ENCODE data around the gene CEP128.

Gene CEP128

DNA sequence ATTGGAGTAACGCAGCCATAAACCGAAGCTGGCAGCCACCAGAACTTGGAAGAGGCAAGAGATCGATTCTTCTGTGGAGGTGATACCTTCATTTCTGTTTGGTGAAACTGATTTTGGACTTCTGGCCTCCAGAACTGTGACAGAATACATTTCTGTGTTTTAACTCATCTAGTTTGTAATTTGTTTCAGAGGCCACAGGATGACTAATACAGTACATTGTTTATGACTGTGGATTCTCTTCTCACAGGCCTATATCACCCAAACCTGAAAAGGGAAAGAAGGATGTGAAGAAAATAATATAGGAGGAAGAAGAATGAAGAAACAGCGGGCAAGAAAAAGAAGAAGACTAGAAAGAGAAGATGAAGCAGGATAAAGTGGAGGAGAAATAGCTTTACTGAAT lies 466.5 kb downstream of the CEP128 start:
- DNase-seq (ENCODE audit: low spot score), result peak; percentile 63

DNA sequence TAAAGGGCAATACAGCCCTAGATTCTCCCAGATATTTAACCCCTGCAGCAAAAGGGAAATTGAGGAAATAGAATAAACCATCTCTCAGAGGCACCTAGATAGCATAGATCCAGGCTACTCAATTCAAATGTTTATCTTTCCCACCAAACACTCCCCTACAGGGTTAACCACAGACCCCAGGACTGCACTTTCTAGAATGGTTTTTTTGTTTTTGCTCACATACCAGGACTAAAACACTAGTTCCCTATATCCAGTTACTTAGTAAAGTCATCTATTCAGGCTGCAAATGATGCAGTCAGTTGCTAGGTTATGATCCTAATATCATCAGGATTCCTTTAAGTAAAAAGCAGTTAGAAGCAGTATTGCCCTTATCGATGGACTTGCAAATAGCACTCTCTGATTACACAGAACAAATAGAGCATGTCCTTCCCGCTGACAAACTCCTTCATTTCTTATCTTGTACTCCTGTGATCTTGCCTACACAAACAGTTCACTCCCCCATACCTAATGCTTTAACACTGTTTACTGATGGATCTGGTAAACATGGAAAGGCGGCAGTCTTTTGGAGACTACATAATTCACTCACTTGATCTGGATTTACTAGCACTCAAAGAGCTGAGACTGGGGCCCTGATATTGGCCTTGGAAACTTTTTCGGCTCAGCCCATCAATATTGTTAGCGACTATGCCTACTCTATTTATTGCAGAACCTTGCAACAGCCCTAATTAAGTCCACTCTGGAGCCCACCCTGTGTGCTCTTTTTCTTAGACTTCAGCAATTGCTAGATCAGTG lies 473.0 kb downstream of the CEP128 start:
- no peak for DNase-seq (ENCODE audit: low spot score)

DNA sequence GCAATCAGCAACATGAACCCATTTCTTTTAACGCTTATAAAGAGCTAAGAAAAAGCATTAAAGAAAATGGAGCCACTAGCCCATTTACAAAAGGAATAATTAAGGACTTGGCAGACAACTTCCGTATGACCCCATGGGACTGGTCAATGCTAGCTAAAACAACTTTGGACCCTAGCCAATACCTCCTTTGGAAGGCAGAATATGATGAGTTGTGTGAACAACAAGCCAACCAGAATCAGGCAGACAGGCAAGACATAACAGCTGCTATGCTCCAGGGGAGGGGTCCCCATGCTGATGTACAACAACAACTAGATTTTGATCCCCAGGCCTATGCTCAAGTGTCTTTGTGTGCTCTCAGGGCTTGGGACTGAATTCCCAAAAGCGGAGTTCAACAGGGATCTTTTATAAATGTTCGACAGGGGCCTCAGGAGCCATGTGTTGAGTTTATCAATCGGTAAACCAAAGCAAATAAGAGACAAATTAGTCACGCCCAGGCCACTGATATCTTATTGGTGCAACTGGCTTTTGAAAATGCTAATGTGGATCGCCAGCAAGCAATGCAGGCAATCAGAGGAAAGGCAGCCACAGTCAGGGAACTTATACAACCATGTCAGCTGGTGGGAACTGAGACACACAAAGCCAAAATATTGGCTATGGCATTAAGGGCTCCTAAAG lies 475.9 kb downstream of the CEP128 start:
- DNase-seq (ENCODE audit: low spot score), result no peak

DNA sequence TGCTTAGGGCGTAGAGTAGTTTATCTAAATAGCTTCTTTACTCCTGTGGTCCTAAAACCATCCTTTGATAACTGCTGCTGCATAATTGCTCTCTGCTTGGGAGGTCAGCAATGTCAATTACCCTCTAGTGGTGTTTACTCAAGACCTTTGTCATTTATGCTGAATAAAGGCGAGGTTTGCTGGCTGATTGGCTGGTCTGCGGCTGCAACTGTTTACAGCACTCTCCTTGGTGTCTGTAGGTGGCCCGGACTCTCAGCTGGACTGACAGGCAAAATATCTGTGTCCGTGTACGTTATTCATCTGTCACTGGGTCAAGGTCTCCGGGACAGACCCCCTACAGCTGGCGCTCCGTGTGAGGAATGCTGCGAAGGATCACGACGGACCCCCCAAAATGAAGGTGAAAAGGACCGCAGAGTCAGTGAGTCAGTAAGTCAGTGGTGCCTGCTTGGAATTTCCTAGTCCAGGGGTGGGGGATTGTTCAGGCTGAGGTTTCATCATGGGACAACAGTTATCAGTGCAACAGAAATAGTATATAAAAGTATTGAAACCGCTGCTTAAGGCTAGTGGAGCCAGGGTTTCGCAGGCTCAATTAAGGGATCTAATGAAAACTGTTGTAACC lies 476.9 kb downstream of the CEP128 start:
- no peak for DNase-seq (ENCODE audit: low spot score)

DNA sequence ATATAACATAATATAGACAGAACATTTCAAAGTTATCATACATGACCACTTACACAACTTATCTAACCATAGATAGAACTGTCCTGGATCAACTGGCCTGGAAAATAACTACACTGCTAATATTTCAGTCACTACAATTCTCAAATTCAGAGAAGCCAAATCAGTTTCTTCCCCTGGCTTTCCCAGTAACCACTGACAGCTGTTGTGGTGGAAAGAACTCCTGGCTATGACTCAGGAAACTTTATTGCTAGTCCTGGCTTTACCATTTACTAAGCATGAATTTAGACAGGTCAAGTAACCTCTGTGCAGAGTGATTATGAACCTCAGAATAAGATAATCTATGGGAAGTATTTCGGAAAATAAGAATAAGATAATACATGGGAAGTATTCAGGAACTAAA lies 485.3 kb downstream of the CEP128 start:
- peak; percentile 58 for DNase-seq (ENCODE audit: low spot score)

DNA sequence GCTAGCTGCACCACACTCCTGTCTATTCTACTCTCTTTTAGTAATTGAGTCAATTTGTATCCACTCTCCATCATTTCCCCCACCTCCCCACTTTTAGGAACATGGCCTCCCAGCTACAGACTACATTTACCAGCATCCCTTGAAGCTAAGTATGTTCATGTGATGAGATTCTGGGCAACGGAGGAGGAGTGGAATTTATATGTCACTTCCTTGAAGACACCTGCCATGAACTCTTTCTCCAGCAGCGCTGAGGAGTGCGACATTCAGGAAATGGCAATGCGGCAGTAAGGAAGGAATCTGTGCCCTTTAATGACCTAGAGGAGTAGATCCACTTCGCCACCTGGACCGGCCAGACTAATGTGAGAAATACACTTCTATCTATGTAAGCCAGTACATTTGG lies 486.5 kb downstream of the CEP128 start:
- no peak for DNase-seq (ENCODE audit: low spot score)

DNA sequence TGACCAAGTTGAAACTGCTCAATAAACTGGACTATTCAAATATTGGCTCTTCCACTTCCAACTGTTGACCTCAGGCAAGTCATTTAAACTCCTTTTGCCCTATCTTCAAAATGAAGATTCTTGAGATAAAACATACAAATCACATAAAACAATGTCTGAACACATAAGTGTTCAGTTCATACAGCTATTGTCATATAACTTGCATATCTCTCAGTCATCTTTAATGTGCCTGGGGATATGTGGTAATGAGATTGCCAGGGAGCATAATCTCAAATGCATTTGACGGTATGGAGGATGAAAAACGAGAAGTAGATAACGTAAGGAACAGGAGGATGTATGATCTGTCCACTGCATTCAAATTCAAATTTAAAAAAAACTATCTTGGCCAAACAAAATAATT lies 493.3 kb downstream of the CEP128 start:
- DNase-seq (ENCODE audit: low spot score), result no peak

DNA sequence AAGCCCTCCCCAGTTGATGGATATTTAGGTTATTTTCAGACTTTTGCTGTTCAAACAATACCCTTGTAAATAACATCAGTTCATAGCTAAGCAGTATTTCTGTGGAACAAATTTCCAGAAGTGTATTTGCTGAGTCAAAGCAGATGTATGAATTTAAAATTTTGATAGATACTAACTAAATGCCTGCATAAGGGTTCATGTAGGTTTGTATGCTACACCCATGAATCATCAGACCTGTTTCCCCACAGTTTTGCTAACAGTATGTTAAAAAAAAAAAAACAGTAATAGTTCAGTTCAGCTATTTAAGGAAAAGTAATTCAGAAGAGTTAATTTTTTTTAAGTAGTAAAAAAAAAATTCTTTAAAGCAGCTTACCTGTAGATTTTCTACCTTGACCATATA lies 494.1 kb downstream of the CEP128 start:
- no peak for DNase-seq (ENCODE audit: low spot score)

Data from AG08395 (cell line).